Transverse colon (tissue), 4 donors: ENCODE measurements around the gene DOCK2.

ENCODE experiments used
- CTCF ChIP-seq, 5 experiments: fragments of 200-600 bp in 3 of 5; fragments of 450-650 bp in 2 of 5; sonication (generic) in 3 of 5; IDR thresholded peaks; 1 replicate in 2 of 5; 2 replicates in 3 of 5; pipeline ENCODE4 v1.5.1; 2016 to 2017; ENCODE audit warnings: antibody characterized with exemption in 5 of 5, inconsistent platforms in 3 of 5, mild to moderate bottlenecking in 2 of 5, moderate library complexity in 1 of 5
- POLR2AphosphoS5 ChIP-seq, 3 donors: sonication (generic); formaldehyde crosslinking; IDR thresholded peaks; one replicate each; pipeline ENCODE4 v1.6.1; 2016; ENCODE audit warnings: antibody characterized with exemption in 3 of 3

GRCh38 chr5:169805937-169806700 is 169.0 kb downstream of the DOCK2 start:
- no peak for TF ChIP-seq POLR2AphosphoS5 (IDR thresholded peaks at IDR 0.05)
- TF ChIP-seq CTCF (IDR thresholded peaks at IDR 0.05), result no peak
